ENCODE measurements around the gene SSC5D.

Gene SSC5D

DNA sequence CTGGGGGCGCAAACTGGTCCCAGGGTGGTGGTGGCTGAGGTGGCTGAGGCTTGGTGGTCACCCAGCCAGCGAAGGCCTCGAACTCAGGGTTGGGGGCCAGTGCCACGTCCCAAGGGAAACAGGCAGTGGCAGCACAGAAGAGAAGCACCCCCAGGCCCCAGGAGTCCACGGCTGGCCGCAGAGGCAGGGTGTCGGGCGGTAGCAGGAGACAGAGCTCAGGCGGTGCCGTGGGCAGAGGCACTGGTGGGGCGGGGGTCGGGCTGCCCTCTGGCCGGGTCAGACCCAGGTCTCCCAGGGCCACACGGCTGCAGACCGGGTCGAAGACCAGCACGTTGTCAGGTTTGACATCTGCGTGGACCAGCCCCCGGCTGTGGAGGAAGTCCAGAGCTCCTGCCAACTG is 52.9 kb downstream of the SSC5D start:
- TF ChIP-seq, protein P1, sequence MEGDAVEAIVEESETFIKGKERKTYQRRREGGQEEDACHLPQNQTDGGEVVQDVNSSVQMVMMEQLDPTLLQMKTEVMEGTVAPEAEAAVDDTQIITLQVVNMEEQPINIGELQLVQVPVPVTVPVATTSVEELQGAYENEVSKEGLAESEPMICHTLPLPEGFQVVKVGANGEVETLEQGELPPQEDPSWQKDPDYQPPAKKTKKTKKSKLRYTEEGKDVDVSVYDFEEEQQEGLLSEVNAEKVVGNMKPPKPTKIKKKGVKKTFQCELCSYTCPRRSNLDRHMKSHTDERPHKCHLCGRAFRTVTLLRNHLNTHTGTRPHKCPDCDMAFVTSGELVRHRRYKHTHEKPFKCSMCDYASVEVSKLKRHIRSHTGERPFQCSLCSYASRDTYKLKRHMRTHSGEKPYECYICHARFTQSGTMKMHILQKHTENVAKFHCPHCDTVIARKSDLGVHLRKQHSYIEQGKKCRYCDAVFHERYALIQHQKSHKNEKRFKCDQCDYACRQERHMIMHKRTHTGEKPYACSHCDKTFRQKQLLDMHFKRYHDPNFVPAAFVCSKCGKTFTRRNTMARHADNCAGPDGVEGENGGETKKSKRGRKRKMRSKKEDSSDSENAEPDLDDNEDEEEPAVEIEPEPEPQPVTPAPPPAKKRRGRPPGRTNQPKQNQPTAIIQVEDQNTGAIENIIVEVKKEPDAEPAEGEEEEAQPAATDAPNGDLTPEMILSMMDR (IDR thresholded peaks at IDR 0.05) = no peak

DNA sequence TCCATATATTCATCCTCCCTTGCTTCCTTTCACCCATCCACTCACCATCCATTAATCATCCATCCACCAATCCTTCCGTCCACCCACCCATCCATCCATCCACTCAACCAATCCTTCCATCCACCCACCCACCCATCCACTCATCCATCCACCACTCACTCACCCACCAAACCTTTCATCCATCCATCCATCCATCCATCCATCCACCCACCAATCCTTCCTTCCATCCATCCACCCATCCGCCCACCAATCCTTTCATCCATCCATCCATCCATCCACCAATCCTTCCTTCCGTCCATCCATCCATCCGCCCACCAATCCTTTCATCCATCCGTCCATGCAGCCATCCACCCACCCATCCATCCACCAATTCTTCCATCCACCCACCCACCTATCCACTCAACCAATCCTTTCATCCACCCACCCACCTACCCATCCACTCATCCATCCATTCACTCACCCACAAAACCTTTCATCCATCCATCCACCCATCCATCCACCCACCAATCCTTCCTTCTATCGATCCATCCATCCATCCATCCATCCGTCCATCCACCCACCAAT is 54.1 kb downstream of the SSC5D start:
- TF ChIP-seq, protein P1 (IDR thresholded peaks at IDR 0.05) = no peak

DNA sequence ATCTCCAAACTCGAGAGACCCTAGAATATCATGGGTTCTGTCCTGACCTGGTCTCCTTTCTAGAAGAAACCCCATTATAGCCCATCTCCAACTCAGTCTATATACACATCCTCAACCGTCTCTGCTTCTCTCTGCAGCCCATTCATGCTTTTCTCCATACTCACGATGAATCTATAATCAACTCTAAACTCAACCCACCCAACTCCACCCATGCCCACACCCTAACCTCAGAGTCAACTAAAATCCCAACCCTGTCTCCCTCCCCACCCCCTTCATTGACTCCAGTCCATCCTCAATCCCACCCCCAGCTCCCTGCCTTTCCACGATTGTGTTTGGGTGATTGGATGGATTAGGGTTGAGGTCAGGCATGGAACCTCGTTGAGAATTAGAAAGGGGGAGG is 55.3 kb downstream of the SSC5D start:
- TF ChIP-seq, protein P1 (IDR thresholded peaks at IDR 0.05) = no peak

DNA sequence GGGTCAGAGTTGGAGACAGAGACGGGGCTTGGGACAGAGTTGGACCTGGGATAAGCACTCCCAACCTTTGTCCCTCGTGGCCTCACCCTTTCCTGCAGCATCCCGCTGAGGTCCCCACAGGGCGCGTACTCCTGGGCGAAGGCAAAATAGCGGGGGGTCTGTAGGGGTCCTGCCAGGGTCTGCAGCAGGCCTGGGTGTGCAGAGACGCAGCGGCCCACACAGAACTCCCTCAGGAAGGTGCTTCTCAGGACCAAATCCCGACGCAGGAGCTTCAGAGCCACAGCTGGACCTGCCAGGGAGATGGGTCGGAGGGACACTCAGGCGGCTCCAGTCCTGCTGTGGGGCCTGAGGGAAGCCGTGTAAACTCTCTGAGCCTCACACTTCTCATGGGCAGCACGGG is 55.8 kb downstream of the SSC5D start:
- TF ChIP-seq, protein P1 (IDR thresholded peaks at IDR 0.05) = no peak

DNA sequence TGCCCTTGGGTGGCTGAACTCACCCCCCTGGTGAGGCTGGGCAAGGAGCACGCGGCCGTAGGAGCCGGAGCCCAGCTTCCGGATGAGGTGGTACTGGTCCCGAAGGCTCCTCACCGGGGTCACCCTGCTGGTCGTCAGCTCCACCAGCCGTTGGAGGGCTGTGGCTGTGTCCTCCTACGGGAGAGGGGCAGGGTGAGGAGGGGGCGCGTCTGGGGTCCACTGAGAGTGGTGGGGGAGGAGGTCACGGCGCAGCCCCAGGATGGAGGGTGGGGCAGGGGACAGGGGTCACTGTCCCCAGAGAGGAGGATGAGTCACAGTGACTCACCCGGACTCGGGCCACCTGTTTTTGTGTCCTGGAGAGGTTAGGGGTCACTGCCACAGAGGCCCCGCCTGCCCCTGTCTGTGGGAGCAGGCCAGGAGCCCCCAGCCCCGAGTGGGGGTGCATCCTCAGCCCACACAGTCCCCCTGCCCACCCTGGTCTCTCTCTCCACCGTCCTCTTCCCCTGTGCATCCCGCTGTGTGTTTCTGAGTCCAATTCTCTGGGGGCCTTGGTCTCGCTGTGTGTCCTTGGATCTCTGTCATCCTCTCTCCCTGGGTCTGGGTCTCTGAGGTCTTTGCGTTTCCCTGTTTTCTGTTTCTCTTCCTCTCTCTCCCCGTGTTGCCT is 56.7 kb downstream of the SSC5D start:
- TF ChIP-seq, protein P1 (IDR thresholded peaks at IDR 0.05) = no peak

DNA sequence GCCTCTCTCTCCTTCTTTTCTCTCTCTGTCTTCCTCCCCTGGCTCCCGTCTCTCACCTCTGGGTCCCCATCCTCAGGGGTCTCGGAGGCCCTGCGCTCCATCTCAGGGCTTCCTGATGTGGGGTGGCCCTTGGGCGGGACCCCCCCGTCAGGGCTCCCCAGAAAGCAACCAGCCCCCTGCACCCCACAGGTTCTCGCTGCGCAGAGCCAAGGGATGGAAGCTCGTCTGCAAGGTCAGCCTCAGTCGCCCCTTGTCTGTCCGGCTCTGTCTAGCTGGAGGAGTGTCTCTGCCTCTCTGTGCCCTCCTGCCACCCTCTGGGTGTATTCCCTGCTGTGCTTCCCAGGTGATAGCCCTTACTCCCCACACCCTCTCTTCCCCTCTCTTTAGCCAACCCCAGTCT is 57.2 kb downstream of the SSC5D start, which contains the start of gene SBK3:
SBK3 (minus strand) TSS at position 101 of the 400 bp plus-strand sequence; CDS start at position 101, 0 bp downstream.
- TF ChIP-seq, protein P1 (IDR thresholded peaks at IDR 0.05) = no peak

DNA sequence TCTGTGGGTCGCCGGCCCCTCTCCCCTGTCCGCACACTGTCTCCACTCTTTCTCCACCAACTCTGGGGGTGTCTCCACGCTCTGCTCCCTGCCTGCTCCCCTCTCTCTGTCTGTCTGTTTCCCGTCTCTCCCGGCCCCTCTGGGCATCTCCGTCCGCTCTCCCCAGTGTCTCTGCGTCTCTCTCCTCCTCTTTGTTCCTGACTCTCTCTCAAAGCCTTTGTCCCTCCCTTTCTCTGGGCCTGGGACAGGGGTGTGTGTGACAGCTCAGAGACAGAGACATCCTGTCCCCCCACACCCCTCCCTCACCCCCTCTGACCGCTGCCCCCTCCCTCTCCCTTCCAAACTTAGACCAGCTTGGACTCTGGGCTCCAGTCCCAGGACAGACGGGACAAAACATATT is 57.8 kb downstream of the SSC5D start:
- TF ChIP-seq, protein P1 (IDR thresholded peaks at IDR 0.05) = no peak
